ENCODE data around the gene SCFD2.
"Not testable (repeated sequence)": the region's sequence is repeated elsewhere in the genome, so short reads cannot be mapped to it uniquely, and the experiment has no call there.

The SCFD2 gene

DNA sequence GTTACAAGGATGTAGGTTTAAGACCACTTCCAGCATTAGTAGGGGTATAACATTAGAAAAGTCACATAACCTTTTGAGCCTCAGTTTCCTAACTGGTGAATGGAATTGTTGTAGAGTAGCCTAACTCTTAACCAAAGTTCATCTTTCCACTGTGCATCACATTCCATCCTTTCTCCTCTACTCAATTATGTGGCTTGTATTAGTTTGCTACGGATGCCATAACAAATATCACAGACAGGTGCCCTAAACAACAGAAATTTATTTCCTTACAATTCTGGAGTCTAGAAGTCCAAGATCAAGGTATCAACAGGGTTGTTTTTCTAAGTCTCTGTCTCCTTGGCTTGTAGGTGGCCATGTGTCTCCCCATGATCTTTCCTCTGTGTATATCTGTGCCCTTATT, 271.8 kb downstream of the SCFD2 start:
- no peak for ATAC-seq

DNA sequence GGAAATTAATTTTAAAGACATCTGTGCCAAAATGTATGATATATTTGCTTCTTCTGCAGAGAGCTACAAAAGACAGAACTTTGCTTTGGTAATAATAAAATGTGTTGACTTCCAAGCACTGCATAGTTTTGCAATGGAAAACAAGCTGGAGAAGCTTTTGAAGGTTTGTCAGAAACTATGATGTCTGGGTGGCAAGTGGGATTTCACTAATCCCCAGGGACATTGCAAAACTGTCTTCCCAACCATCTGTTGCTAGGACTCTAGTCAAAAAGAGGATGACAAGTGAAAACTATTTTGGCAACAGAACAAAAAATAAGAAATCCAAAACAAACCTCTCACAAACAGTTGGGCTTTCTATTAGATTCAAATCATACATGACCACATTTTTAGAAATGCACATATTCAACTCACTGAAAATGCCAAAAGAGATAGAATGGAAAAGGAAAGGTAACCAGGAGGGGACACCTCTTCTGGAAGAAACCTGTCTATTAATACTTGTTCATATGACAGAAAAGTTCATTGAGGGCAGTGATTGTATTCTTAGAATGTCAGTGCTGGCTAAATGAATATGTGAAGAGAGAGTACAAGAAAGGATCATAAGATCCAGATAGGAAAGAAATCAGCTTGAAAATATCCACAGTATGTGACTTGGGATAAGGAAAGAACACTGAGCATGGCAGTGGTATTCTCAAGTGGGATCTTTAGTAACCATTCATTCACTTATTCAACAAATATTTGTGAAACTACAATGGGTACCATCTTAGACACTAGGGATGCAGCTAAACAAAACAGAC, 275.7 kb downstream of the SCFD2 start:
- no peak for ATAC-seq

DNA sequence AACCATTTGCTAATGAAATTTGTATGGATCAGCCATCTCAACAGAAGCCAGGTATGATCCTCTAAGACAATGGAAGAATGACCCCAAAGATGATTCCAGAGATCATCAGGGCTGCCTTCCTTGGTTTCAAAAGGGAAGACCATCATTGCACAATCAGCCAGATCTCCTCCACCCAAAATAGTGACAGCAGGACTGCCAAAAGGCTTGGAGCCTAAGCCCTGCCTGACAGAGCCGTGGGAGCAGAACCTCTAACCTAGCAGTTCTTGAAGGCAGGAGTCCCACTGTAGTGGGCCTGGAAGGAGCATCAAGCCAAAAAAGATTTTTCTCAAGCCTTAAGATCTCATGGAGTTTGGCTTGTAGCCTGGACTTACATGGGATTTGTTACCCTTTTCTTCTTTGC, 277.7 kb downstream of the SCFD2 start:
- ATAC-seq = no peak

DNA sequence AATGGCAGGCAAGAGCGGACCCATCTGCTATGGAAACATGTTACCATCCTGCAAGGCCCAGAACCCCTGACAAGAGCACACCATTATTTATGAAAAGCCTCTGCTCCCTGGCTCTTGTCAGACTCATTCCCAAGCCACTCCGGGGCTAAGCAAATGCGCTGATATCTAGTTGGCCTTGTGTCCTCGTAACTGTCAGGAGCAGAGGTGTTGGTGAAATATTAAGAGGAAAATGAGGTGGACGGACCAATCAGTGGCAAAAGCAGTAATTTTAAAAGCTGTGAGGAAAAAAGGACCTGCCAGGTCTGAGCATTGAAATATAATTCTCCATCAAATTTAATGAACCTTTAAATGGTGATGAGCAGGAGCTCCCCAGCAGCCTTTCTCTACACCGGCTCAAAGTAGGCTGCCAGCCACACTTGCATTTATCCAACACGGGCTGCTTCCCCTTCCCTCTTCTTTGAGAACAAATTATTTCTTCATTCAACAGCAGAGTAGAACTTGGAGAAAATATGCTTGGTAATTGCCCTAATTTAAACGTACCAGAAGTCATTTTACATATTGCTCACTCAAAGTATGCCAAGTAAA, 289.4 kb downstream of the SCFD2 start:
- ATAC-seq = no peak

DNA sequence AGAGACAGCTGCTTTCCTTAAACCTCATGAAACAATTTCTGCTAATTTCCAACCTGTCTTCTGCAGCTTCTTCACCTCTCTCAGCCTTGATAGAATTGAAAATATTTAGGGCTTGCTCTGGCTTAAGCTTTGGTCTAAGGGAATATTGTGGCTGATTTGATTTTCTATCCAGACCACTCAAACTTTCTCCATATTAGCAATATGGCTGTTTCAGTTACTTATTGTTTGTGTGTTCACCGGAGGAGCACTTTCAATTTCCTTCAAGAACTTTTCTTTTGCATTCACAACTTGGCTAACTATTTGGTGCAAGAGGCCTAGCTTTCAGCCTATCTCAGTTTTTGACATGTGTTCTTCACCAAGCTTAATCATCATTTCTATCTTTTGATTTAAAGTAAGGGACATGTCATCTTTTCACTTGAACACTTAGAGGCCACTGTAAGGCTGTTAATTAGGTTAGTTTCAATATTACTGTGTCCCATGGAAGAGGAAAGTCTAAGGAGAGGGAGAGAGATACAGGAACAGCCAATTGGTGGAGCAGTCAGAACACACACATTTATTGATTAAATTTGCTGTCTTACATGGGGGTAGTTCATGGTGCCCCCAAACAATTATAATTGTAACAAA, 290.6 kb downstream of the SCFD2 start:
- ATAC-seq = no peak

DNA sequence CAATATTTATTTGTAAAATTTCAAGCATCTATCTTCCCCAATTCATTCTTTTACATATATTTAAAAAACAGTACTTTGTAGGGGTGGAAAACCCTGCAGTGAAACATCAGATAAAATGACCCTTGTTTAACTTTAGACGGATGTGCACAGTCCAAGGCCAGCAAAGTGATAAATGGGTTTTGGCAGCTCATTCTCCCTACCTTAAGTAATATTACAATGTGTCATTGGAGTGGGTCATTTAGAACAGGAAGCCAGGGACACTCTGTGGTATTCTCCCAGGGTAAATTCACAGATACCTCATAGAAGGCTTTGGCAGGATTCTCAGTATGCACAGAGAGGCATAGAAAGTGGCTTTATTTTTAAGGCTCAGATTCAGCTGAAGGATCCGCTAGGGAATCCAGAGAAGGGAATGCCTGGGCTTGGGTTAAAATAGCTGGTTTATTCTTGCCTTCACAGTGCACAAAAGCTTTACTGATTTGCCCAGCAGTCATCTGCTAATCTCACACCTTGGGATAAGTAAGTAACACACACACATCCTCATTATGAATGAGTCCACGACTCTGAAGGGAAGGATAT, 297.0 kb downstream of the SCFD2 start:
- no peak for ATAC-seq

DNA sequence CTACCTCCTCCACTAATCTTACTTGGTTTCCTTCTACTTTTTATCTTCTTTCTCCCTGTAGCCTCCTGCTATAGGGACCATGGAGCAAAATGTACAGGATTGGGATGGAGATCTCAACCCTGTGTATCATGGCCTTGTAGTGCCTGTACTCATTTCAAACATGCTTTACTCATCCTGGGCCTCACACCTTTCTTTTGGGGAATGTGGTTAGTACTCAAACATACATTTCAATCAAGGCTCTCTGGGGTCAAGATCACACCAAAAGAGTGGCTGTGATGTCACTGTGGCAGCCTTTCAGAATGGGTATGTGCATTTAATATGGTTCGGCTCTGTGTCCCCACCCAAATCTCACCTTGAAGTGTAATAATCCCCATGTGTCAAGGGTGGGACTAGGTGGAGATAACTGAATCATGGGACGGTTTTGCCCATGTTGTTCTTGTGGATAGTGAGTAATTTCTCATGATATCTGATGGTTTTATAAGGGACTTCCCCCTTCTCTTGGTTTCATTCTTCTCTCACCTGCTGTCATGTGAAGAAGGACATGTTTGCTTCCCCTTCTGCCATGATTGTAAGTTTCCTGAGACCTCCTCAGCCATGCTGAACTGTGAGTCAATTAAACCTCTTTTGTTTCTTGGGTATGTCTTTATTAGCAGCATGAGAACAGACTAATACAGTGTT, 298.6 kb downstream of the SCFD2 start:
- peak in 1 of 2 donors; percentile 7 for ATAC-seq

DNA sequence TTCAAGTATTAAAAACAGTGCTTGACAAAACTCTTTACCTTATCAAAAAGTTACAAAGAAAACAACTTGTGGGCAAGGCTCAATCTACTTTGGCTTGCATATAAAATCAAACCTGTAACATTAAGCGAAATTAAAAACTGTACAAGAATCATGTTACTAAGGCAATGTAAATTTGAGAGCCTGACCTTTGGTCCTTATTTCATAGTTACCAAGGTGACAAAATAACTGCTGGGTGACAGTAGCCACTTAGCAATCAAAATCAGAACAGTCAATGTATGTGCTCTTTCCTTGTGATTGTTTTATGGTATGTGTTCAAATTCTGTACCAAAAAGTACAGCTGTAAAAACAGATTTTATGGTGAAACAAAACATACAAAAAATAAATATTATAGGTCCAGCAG, 299.7 kb downstream of the SCFD2 start:
- ATAC-seq = no peak

DNA sequence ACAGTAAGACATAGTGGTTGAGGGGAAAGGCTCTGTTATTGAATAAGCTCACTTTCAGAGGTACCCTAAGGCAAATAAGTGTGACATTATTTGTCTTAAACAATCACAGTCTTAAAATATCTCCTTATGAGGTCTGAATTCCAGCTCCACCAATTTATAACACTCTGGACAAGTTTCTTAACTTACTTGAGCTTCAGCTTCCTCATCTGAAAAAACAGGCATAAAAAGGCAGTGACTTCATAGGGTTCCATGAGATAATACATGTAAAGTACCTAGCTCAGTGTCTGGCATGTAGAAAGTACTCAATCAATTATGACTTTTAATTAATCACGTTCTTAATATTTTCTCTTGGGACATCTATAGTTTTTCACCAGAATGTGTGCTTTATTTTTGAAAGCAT, 301.3 kb downstream of the SCFD2 start:
- ATAC-seq = no peak

DNA sequence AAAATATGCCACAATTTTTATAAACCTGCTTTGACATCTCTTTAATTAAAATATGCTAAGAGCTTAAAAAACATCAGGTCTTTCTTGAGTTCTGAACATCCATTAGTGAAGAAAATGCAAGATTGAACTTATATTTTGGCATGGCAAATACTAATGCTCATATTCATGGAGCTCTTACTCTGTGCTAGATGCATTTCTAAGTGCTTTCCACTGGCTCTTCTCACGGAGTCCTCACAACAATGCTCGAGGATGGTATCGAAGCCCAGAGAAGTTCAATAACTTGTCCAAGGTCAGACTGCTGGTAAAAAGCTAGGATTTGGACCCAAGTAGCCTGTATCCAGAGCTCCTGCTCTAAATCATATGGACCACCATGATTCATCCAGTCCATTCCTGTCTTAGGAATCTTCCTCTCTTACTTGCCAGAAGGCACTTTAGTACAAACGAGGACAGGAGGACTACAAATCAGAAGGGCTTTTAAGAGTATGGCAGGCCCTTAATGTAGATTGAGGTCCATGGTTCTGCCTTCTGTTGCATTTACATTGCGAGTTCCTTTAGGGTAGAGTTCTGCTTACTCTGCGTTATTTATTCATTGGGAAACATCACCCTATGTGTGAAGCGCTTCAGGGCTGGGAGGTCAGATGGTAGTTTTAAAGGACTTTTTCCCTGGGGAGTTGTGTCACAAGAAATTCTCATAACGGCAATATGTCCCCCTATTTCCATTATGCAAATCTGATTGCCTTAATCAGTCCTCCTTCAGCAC, 304.6 kb downstream of the SCFD2 start:
- no peak for ATAC-seq

DNA sequence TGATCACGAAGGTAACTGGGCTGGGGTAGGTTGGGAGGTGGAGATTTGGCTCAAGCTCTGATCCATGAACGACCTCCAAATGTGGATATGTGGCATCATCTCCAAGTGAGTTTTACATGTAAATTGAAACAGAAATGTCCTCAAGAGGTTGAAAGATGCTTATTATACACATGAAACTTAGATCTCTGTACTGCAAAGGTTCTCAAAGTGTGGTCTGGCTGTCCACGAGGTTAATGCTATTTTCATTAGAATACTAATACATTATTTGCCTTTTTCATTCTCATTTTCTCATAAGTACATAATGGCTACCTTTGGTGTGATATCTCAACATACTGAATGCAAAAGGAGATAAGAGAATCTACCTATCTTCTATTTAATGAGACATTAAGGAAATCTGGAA, 305.6 kb downstream of the SCFD2 start:
- no peak for ATAC-seq

DNA sequence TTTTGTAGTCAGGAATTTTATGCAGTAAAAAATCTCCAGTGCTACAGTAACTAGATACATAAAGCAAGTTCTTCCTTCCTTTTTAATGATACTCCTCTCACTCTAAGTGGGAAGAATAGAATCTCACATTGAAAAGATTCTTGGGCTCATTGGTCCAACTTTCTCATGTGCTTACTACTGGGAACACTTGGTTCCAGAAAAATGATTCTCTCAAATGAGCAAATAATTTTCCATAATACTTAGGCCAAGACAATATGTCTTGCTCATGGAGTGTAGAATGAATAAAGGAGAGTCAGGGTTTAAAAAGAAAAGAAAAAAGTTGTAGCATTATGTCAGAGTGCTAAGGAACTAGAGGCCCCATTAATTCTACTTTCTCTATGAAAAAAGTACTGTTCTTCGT, 306.0 kb downstream of the SCFD2 start:
- no peak for ATAC-seq

DNA sequence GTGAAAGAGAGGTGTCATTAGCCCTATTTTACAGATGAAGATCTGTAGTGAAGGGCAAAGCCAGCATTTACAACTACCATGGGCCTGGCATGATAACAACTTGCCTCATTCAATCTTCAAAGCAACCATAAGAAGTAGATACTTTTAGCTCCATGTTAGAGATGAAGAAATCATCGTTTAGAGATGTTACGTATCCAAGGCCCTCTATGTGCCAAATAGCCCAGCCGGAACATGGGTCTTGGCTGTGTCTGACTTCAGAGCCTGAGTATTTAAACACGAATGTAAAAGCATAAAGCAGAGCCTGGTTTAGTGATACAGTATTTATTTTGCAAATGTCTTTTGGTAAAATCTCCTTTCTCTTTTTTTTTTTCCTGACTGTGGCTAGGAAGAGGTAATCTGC, 306.6 kb downstream of the SCFD2 start:
- no peak for ATAC-seq

DNA sequence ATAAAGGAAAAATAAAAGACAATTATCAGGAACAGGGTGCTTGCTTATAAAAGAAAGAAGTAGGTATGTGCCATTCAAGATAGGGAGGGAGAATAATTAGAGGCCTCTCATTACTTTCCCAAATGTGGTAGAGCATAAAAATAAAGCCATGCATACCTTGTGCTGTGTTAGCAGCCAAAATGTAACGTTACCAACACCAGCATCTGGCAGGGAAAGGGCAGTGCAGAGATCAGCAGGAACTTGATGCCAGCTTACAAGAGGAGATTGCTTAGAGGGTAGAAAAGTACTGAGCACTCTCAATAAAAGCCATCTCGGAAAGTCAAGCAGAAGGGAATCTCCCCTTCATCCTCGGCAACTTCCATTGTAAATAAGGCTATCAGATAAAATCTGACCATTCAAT, 308.2 kb downstream of the SCFD2 start:
- no peak for ATAC-seq

DNA sequence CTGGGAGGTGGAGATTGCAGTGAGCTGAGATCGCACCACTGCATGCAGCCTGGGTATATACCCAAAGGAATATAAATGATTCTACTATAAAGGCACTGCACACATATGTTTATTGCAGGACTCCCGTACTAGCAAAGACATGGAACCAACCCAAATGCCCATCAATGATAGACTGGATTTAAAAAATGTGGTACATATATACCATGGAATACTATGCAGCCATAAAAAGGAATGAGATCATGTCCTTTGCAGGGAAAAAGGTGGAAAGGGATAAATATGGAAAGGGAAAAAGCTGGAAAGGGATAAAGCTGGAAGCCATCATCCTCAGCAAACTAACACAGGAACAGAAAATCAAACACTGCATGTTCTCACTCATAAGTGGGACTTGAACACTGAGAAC, 308.8 kb downstream of the SCFD2 start:
- not testable (repeated sequence) for ATAC-seq

DNA sequence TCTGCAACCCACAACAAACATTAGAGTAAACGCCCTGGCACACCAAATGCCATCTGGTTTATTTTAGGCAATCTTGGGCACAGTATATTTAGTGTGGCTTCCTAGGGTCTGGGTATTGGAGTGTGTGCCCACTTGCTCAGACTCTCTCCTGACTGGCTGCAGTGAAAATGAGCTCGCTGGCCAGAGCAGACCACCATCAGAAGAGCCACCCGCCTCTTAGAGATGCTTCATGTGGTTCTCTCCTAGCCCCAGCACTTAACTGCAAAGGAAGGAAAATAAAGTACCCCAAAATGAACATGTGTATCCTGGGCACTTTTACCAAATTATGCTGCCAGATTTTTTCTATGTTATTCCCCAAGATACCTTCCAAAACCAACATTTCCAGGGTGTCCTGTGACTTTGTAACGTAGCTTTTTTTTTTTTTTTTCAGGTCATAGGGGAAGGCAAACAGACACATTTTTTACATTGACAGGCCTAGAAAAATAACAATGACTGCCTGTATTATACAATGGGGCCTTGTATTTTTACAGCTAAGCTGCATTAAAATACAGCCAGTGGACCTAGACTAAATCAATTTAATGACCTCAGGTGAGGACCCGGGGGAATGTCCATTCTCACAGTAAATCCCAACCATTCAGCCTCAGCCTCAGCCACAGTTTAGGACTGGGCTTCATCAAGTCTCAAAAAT, 310.0 kb downstream of the SCFD2 start:
- ATAC-seq = no peak

DNA sequence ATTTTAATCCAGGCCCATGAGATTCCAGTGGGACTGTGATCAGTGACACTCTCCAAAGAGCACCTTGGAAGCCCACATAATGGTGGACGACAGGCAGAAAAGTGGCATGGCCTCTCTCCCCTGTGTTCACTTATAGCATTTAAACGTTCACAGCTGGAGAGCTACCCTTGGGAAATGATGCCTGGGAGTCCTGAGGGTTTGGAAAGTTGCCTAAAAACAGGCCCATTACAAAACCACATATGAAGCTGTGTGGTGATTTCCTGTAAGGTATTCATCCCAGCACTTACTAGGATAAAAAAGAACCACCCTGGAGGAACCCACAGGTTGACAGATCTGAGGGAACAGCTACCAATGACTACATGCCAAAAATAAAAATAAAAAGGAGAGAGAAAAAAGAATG, 310.6 kb downstream of the SCFD2 start:
- no peak for ATAC-seq

DNA sequence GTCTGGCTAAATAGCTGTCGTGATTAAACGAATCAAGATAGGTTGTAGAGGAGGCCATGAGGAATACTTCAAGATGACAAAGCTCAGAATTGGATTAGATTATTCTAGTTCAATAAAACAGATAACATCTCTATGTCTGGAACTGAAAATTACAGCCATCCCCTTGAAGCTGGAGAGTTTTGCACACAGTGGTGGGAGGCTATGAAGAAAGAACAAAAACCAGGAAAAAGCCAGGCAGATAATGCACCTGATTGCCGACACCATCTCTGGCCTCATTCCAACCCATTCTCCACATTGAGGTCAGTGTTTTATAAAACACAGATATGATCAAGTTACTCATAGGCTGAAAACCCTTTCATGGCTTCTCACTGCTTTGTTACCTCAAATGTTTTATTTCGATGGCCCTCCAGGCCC, 315.5 kb downstream of the SCFD2 start:
- ATAC-seq = no peak

DNA sequence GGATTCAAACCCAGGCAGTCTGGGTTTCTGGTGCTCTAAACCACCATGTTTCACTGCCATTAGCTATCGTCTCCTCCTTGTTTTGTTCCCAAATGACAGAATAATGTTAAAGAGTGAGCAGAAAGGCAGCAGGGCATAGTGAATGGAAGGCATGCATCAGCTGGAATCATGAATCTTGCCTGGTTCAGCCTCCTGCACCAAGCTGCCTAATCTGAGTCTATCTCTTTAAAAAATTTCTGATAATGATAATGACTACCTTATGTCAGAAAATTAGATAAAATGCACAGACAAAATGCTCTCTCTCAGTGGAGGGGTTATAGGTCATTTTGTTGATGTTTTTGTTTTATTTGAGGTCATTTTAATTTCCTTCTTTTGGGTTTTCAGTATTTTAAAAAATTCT, 316.3 kb downstream of the SCFD2 start:
- ATAC-seq = no peak

DNA sequence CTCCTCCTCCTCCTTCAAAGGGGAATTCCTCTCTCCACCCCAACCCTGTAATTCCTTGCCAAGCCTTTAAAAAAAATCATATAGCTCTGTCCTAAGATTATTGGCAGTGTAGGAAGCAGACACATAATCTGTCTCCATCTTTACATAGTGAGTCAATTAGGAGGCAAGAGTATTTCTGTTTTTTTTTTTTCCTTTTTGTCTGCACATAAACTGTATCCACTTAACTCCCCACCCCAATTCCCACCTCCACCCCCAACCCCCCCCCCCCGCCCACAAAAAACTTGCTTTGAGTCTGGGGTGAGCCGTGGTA, 321.3 kb downstream of the SCFD2 start:
- ATAC-seq = no peak

DNA sequence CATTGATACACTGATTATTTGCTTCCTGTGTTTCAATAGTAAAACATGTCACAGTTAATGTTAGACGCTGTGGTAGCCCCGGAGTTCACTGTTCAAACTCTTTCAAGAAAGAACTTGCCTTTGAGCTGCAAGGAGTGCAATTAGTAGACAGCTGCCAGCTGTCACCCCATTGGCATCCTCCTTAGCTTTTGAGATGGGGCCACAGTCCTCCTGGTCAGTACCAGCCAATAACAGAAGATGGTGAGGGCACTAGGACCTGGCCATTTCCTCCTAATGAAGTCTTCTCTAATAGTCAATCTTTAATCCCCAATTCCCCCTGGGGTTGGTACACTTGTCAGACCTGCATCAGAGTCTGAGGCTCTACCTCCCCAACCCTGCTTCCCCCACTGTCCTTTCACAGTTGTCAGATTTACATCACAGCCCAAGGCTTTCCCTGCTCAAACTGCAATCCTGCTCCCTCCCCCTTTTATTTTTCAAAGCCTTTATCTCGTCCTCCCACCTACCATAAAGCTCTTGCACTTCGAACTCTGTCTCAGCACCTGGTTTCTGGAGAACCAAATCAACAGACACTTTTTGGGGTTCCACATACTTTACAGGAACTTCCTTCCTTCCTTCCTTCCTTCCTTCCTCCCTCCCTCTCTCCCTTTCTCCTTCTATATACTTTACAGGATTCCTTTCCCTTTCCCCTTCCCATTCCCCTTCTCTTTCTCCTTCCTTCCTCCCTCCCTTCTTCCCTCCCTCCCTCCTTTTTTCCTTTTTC, 321.8 kb downstream of the SCFD2 start:
- ATAC-seq = no peak

All from activated CD4-positive, CD25-positive, alpha-beta regulatory T cell treated with anti-CD3 and anti-CD28 coated beads, Interleukin-2, amount 50 U/mL, for 24 hours (primary cell).